HEK293 (cell line): ENCODE measurements around the gene RAB7A.

Experiments used
- CTCF ChIA-PET: fragments of 350-600 bp; formaldehyde crosslinking; extraction: SDS; loops from one replicate; lab custom pipeline; 2021; ENCODE audit warnings: antibody characterized with exemption; lab: Yijun Ruan, JAX
- POLR2A ChIA-PET: fragments of 300-600 bp; formaldehyde crosslinking; extraction: SDS; loops from one replicate; lab custom pipeline; 2020; ENCODE audit warnings: antibody characterized with exemption, inconsistent platforms; lab: Yijun Ruan, JAX
- H3K27ac ChIP-seq: fragments of 200-500 bp; sonication (Bioruptor generic); 2 replicates; pipeline ENCODE4 v1.5.1; 2014; ENCODE audit warnings: low read depth, low read length, control low read depth, inconsistent platforms; ENCODE audit errors: extremely low read depth
- H3K36me3 ChIP-seq, 2 experiments: fragments of 200-500 bp in 1 of 2; sonication (Bioruptor generic) in 1 of 2; 1 replicate in 1 of 2; 2 replicates in 1 of 2; pipeline ENCODE4 v1.5.1; 2014 to 2017; ENCODE audit warnings: inconsistent platforms in 2 of 2, low read length in 2 of 2; ENCODE audit not compliant: control insufficient read depth in 2 of 2, insufficient read depth in 1 of 2
- H3K4me1 ChIP-seq: fragments of 200-500 bp; sonication (Bioruptor generic); 2 replicates; pipeline ENCODE4 v1.5.1; 2014; ENCODE audit warnings: mild to moderate bottlenecking, low read length, inconsistent platforms; ENCODE audit not compliant: control insufficient read depth, insufficient read depth
- H3K4me3 ChIP-seq: 2 replicates; pipeline ENCODE4 v1.5.1; 2011; ENCODE audit warnings: low read depth, mild to moderate bottlenecking, control low read depth, low read length, moderate library complexity
- H3K9me3 ChIP-seq: fragments of 200-500 bp; sonication (Bioruptor generic); 2 replicates; pipeline ENCODE4 v1.5.1; 2014; ENCODE audit warnings: low read depth, low read length, inconsistent platforms; ENCODE audit not compliant: control insufficient read depth, insufficient read depth
- BCL11A ChIP-seq: fragments of 450-650 bp; formaldehyde crosslinking; IDR thresholded peaks from 2 replicates; pipeline ENCODE4 v1.5.1; 2016; ENCODE audit warnings: low read depth, missing biosample characterization, missing genetic modification characterization
- BCL11B ChIP-seq: fragments of 450-650 bp; formaldehyde crosslinking; IDR thresholded peaks from 2 replicates; pipeline ENCODE4 v1.5.1; 2016; ENCODE audit warnings: low read depth, missing biosample characterization, missing genetic modification characterization
- EGR2 ChIP-seq: fragments of 450-650 bp; formaldehyde crosslinking; IDR thresholded peaks from 2 replicates; pipeline ENCODE4 v1.5.1; 2016; ENCODE audit warnings: low read depth, missing biosample characterization, missing genetic modification characterization
- GLIS2 ChIP-seq: fragments of 450-650 bp; formaldehyde crosslinking; IDR thresholded peaks from 2 replicates; pipeline ENCODE4 v1.5.1; 2016; ENCODE audit warnings: missing biosample characterization, missing genetic modification characterization
- KLF8 ChIP-seq: fragments of 450-650 bp; formaldehyde crosslinking; IDR thresholded peaks from 2 replicates; pipeline ENCODE4 v1.5.1; 2016; ENCODE audit warnings: missing biosample characterization, missing genetic modification characterization
- PATZ1 ChIP-seq: fragments of 450-650 bp; formaldehyde crosslinking; IDR thresholded peaks from 2 replicates; pipeline ENCODE4 v1.5.1; 2016; ENCODE audit warnings: missing biosample characterization, missing genetic modification characterization
- SALL2 ChIP-seq: fragments of 450-650 bp; formaldehyde crosslinking; IDR thresholded peaks from 2 replicates; pipeline ENCODE4 v1.5.0; 2017; ENCODE audit warnings: missing biosample characterization, mild to moderate bottlenecking, missing genetic modification characterization, borderline replicate concordance
- SCRT1 ChIP-seq: fragments of 450-650 bp; formaldehyde crosslinking; IDR thresholded peaks from 2 replicates; pipeline ENCODE4 v1.5.1; 2016; ENCODE audit warnings: missing biosample characterization, missing genetic modification characterization, borderline replicate concordance
- SP3 ChIP-seq: fragments of 450-650 bp; formaldehyde crosslinking; IDR thresholded peaks from 2 replicates; pipeline ENCODE4 v1.5.1; 2016; ENCODE audit warnings: missing biosample characterization, missing genetic modification characterization
- ZBTB21 ChIP-seq: fragments of 450-650 bp; formaldehyde crosslinking; IDR thresholded peaks from 2 replicates; pipeline ENCODE4 v1.5.1; 2017; ENCODE audit warnings: missing biosample characterization, missing genetic modification characterization
- ZBTB8A ChIP-seq: fragments of 450-650 bp; formaldehyde crosslinking; IDR thresholded peaks from 2 replicates; pipeline ENCODE4 v1.5.1; 2016; ENCODE audit warnings: missing biosample characterization, missing genetic modification characterization
- ZFHX2 ChIP-seq: fragments of 450-650 bp; formaldehyde crosslinking; conservative IDR thresholded peaks from 2 replicates; pipeline ENCODE4 v1.5.1; 2016; ENCODE audit warnings: missing biosample characterization, missing genetic modification characterization
- ZNF169 ChIP-seq: fragments of 450-650 bp; formaldehyde crosslinking; IDR thresholded peaks from 2 replicates; pipeline ENCODE4 v1.5.1; 2016; ENCODE audit warnings: missing biosample characterization, missing genetic modification characterization
- ZNF214 ChIP-seq: fragments of 450-650 bp; formaldehyde crosslinking; IDR thresholded peaks from 2 replicates; pipeline ENCODE4 v1.5.1; 2017; ENCODE audit warnings: missing biosample characterization, mild to moderate bottlenecking, missing genetic modification characterization, borderline replicate concordance
- ZNF335 ChIP-seq: fragments of 450-650 bp; formaldehyde crosslinking; conservative IDR thresholded peaks from 2 replicates; pipeline ENCODE4 v1.5.1; 2016; ENCODE audit warnings: missing biosample characterization, missing genetic modification characterization
- ZNF529 ChIP-seq: fragments of 450-650 bp; formaldehyde crosslinking; IDR thresholded peaks from 2 replicates; pipeline ENCODE4 v1.5.1; 2017; ENCODE audit warnings: missing genetic modification characterization, missing biosample characterization; ENCODE audit not compliant: insufficient replicate concordance
- ZNF626 ChIP-seq: fragments of 450-650 bp; sonication (Bioruptor Pico); formaldehyde crosslinking; IDR thresholded peaks from 2 replicates; pipeline ENCODE4 v1.5.1; 2018; ENCODE audit warnings: missing biosample characterization, missing genetic modification characterization, inconsistent platforms
- ZNF629 ChIP-seq: fragments of 450-650 bp; formaldehyde crosslinking; IDR thresholded peaks from 2 replicates; pipeline ENCODE4 v1.5.1; 2017; ENCODE audit warnings: missing biosample characterization, missing genetic modification characterization
- ZNF654 ChIP-seq: fragments of 450-650 bp; formaldehyde crosslinking; IDR thresholded peaks from 2 replicates; pipeline ENCODE4 v1.5.1; 2016; ENCODE audit warnings: low read depth, missing biosample characterization, missing genetic modification characterization
- ZNF707 ChIP-seq: fragments of 450-650 bp; formaldehyde crosslinking; IDR thresholded peaks from 2 replicates; pipeline ENCODE4 v1.5.1; 2016; ENCODE audit warnings: missing biosample characterization, missing genetic modification characterization
- ZXDB ChIP-seq: fragments of 450-650 bp; formaldehyde crosslinking; IDR thresholded peaks from 2 replicates; pipeline ENCODE4 v1.5.1; 2016; ENCODE audit warnings: missing biosample characterization, missing genetic modification characterization
- TF ChIP-seq, protein P1 (sequence below): IDR thresholded peaks from 2 replicates; pipeline ENCODE4 v1.6.1; 2011; ENCODE audit warnings: mild to moderate bottlenecking, low read depth, low read length, borderline replicate concordance
- TF ChIP-seq, protein P2 (sequence below): fragments of 450-650 bp; formaldehyde crosslinking; IDR thresholded peaks from 2 replicates; pipeline ENCODE4 v1.5.1; 2017; ENCODE audit warnings: missing biosample characterization, mild to moderate bottlenecking, missing genetic modification characterization, moderate library complexity
- TF ChIP-seq, protein P3 (sequence below): fragments of 450-650 bp; formaldehyde crosslinking; IDR thresholded peaks from 2 replicates; pipeline ENCODE4 v1.5.1; 2017; ENCODE audit warnings: missing biosample characterization, missing genetic modification characterization
- TF ChIP-seq, protein P4 (sequence below): fragments of 450-650 bp; formaldehyde crosslinking; IDR thresholded peaks from 2 replicates; pipeline ENCODE4 v1.5.1; 2017; ENCODE audit warnings: missing biosample characterization, missing genetic modification characterization

Gene RAB7A

DNA sequence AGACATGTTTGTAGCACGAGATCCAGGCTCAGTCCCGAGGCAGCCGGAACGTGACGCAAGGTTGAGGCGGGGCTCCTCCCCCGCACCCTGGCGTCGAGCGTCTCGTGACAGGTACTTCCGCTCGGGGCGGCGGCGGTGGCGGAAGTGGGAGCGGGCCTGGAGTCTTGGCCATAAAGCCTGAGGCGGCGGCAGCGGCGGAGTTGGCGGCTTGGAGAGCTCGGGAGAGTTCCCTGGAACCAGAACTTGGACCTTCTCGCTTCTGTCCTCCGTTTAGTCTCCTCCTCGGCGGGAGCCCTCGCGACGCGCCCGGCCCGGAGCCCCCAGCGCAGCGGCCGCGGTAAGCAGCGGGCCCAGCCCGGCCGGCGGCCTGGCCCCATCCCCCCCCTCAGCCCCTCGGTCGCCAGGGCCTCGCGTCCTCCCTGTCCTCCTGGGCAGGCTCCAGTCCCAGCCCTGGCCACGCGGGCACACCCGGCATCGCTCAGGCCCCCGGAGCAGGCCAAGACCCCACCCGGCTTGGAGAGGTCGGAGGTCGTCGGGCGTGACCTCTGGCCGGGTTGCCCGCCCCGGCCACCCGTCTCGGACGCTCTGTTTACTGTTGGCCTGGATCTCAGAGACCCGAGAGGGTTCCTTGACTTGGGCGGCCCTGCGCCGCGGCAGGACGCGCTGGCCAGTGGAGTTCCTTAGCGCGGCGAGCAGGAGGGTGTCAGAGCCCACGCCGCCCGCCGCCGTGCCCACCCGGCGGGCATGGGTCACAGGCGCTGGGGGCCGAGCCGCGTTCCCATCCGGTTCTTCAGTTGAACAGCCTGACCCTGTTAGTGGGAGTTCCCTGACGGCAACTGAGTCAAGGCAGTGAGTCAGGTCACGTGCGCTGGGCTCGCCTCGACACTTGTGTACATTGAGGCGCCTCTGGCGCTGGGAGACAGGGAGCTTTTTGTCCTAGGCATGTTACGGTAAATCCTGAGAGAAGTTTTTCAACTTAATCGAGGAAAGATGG lies at the start of gene RAB7A:
TSS of gene RAB7A (plus strand) at position 161 of the 994 bp plus-strand sequence. CDS start 69,185 bp downstream, outside the sequence.
- CTCF ChIA-PET, result interaction anchor here (0.6 to 1.8 kb wide), 7 partner anchors 9 to 119 kb away, joined by 3 to 6 read pairs (median 4); no protein-coding TSS in a partner anchor
- H3K4me1 ChIP-seq, result no peaks in the 10 kb centered on the region
- no peaks in the 10 kb centered on the region for H3K9me3 ChIP-seq
- H3K4me3 ChIP-seq, result peak within 1 kb of the TSS; percentile 99
- H3K27ac ChIP-seq, result peak within 1 kb of the TSS; percentile 63
- peaks cover 0 to 5% of the 10 kb centered on the region in 2 experiments; a peak in 1 of 3 replicates for H3K36me3 ChIP-seq
- POLR2A ChIA-PET, result interaction anchor here (0.6 to 1.6 kb wide), 3 partner anchors 46 to 76 kb away, joined by 3 to 7 read pairs (median 5); no protein-coding TSS in a partner anchor
- TF ChIP-seq ZNF629 (tag by site-specific recombination), result peak; percentile 94
- TF ChIP-seq, protein P1, sequence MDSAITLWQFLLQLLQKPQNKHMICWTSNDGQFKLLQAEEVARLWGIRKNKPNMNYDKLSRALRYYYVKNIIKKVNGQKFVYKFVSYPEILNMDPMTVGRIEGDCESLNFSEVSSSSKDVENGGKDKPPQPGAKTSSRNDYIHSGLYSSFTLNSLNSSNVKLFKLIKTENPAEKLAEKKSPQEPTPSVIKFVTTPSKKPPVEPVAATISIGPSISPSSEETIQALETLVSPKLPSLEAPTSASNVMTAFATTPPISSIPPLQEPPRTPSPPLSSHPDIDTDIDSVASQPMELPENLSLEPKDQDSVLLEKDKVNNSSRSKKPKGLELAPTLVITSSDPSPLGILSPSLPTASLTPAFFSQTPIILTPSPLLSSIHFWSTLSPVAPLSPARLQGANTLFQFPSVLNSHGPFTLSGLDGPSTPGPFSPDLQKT, result no peak; the same call in 1 of the 2 replicates
- no peak for TF ChIP-seq ZNF529
- TF ChIP-seq, protein P2, sequence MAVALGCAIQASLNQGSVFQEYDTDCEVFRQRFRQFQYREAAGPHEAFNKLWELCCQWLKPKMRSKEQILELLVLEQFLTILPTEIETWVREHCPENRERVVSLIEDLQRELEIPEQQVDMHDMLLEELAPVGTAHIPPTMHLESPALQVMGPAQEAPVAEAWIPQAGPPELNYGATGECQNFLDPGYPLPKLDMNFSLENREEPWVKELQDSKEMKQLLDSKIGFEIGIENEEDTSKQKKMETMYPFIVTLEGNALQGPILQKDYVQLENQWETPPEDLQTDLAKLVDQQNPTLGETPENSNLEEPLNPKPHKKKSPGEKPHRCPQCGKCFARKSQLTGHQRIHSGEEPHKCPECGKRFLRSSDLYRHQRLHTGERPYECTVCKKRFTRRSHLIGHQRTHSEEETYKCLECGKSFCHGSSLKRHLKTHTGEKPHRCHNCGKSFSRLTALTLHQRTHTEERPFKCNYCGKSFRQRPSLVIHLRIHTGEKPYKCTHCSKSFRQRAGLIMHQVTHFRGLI, result 0 out of 2 replicates have a peak, but pooled peaks have one; percentile 32
- peak; percentile 44 for TF ChIP-seq EGR2
- no peak for TF ChIP-seq ZNF214 (tag by site-specific recombination)
- no peak for TF ChIP-seq ZNF626
- TF ChIP-seq BCL11A (tag by site-specific recombination), result 0 out of 2 replicates have a peak, but pooled peaks have one; percentile 78
- TF ChIP-seq SP3 (tag by site-specific recombination), result peak; percentile 75
- TF ChIP-seq, protein P3, sequence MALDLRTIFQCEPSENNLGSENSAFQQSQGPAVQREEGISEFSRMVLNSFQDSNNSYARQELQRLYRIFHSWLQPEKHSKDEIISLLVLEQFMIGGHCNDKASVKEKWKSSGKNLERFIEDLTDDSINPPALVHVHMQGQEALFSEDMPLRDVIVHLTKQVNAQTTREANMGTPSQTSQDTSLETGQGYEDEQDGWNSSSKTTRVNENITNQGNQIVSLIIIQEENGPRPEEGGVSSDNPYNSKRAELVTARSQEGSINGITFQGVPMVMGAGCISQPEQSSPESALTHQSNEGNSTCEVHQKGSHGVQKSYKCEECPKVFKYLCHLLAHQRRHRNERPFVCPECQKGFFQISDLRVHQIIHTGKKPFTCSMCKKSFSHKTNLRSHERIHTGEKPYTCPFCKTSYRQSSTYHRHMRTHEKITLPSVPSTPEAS (tag by site-specific recombination), result no peak
- TF ChIP-seq GLIS2 (tag by site-specific recombination), result 0 out of 2 replicates have a peak, but pooled peaks have one; percentile 38
- no peak for TF ChIP-seq ZNF169
- TF ChIP-seq ZNF335, result peak; percentile 35
- TF ChIP-seq SCRT1 (tag by site-specific recombination), result no peak
- TF ChIP-seq ZFHX2, result peak; percentile 76
- 0 out of 2 replicates have a peak, but pooled peaks have one; percentile 30 for TF ChIP-seq ZXDB (tag by site-specific recombination)
- no peak for TF ChIP-seq ZNF654 (tag by site-specific recombination)
- TF ChIP-seq KLF8, result peak; percentile 40; the same call in 1 of the 2 replicates
- TF ChIP-seq ZBTB21 (tag by site-specific recombination), result peak; percentile 60; the same call in 1 of the 2 replicates
- no peak for TF ChIP-seq ZNF707 (tag by site-specific recombination)
- TF ChIP-seq, protein P4, sequence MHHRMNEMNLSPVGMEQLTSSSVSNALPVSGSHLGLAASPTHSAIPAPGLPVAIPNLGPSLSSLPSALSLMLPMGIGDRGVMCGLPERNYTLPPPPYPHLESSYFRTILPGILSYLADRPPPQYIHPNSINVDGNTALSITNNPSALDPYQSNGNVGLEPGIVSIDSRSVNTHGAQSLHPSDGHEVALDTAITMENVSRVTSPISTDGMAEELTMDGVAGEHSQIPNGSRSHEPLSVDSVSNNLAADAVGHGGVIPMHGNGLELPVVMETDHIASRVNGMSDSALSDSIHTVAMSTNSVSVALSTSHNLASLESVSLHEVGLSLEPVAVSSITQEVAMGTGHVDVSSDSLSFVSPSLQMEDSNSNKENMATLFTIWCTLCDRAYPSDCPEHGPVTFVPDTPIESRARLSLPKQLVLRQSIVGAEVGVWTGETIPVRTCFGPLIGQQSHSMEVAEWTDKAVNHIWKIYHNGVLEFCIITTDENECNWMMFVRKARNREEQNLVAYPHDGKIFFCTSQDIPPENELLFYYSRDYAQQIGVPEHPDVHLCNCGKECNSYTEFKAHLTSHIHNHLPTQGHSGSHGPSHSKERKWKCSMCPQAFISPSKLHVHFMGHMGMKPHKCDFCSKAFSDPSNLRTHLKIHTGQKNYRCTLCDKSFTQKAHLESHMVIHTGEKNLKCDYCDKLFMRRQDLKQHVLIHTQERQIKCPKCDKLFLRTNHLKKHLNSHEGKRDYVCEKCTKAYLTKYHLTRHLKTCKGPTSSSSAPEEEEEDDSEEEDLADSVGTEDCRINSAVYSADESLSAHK, result no peak
- TF ChIP-seq PATZ1 (tag by site-specific recombination), result peak; percentile 13
- TF ChIP-seq ZBTB8A (tag by site-specific recombination), result peak; percentile 54; the same call in 1 of the 2 replicates
- no peak for TF ChIP-seq SALL2 (tag by site-specific recombination)
- TF ChIP-seq BCL11B (tag by site-specific recombination), result peak; percentile 96
